PFSK-1 (cell line): Measurements from ENCODE around the gene MRPL36.

ENCODE experiments used
- REST ChIP-seq, 2 experiments: IDR thresholded peaks; 2 replicates each; pipeline versions ENCODE4 v1.6.1 to v1.8.0; 2011 to 2012; ENCODE audit warnings: low read depth in 2 of 2, low read length in 2 of 2, control low read depth in 1 of 2, inconsistent platforms in 1 of 2, mild to moderate bottlenecking in 1 of 2, moderate library complexity in 1 of 2; ENCODE audit not compliant: insufficient read depth in 1 of 2
- SIN3A ChIP-seq: IDR thresholded peaks from 2 replicates; pipeline ENCODE4 v1.6.1; 2012; ENCODE audit warnings: mild to moderate bottlenecking, low read length, moderate library complexity, borderline replicate concordance; ENCODE audit not compliant: insufficient read depth
- TAF1 ChIP-seq: IDR thresholded peaks from 2 replicates; pipeline ENCODE4 v1.6.1; 2012; ENCODE audit warnings: low read length, control low read depth, borderline replicate concordance; ENCODE audit not compliant: insufficient read depth

- no peak for TF ChIP-seq REST (IDR thresholded peaks at IDR 0.05; ENCODE audit: insufficient read depth in 1 of 2, low read depth in 2 of 2, low read length in 2 of 2)
- no peak for TF ChIP-seq TAF1
- no peak for TF ChIP-seq SIN3A
Measured at GRCh38 chr5:1777281-1778137, 22.1 kb downstream of the MRPL36 start.
